ENCODE data around the gene SLC29A4.
A peak's percentile ranks its signal among the peaks of the same experiment; 100 is the strongest.
"Not testable (repeated sequence)": the region's sequence is repeated elsewhere in the genome, so short reads cannot be mapped to it uniquely, and the experiment has no call there.

The SLC29A4 gene

DNA sequence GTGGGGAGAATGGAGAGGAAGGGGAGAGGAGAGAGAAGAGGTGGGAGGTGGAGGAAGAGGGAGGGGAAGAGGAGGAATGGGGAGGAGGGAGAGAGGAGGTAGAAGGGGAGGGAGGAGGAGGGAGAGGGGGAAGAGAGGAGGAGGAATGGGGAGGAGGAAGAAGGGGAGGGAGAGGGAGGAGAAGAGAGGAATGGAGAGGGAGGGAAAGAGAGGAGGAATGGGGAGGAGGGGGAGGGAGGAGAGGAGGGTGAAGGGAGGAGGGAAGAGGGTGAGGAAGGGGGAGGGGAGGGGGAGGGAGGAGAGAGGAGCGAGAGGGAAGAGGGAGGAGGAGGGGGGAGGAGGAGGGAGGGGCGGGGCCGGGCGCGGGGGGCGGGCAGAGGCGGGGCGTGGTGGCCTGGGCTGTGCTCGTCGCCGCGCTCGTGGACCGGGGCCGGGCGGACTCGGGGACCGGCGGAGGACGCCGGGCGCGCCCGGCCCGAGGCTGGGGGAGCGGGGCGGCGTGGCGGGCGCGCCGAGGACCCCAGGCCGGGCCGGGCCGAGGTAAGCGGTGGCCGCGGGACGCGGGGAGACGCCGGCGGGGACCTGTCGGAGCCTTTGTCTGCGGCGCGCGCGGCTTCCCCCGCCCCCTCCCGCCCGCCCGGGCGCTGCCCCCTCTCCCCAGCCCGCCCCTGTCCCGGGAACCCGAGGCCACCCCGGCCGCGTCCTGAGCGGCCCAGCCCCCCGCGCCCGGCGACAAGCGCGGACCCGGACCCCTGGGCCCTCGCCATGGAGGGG lies at the start of gene SLC29A4:
Gene SLC29A4 (plus strand): TSS at position 401 of the 774 bp plus-strand sequence. CDS start 4,874 bp downstream, outside the sequence.
- DNase-seq = no peak

DNA sequence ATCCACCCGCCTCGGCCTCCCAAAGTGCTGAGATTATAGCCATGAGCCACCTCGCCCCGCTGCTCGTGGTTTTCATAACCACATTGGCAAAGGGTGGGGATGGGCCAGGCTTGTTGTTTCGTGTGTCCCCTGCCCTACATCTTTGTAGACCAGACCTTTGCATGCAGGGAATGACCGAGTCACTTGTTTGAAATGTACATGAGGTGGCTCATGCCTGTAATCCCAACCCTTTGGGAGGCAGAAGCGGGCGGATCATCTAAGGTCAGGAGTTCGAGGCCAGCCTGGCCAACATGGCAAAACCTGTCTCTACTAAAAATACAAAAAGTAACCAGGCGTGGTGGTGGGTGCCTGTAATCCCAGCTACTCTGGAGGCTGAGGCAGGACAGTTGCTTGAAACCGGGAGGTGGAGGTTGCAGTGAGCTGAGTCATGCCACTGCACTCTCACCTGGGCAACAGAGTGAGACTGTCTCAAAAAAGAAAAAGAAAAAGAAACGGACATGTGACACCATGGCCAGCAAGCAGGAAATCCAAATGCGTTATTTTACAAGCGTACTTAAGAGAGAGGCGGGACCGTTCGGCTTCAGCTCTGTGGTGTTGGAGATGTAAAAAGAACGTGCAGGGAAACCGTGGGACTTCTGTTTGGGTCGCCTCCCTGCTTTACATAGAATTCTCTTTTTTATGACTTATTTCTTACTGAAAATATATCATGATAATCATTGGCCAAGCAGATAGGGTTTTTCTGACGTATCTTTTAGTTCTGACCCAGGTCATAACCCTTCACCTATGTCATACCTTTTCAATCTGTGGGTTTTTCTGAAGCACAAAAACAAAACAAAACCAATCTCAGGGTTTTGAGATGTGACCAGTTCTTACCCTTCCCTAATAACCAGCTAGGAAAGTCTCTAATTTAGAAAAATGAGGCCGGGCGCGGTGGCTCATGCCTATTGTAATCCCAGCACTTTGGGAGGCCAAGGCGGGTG lies 47.6 kb upstream of the SLC29A4 start:
- no peak for DNase-seq

DNA sequence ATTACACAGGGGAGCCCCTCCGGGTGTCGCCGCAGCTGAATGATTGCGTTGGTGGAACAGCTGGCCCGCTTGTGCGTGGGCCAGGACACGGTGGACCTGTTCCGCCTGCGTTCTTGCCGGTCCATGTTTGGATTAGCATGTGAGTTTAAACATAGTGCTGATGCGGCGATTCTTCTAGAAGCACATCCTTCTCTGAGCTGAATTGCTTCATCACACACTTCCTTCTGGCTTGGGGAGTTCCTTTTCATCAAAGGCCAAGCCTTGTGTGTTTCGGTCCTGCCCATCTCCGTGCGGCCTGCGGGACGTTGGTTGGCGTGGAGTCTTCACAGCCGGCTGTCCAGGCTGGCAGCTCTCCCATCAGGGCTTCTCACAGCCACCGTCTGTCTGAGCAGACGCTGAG lies 45.5 kb upstream of the SLC29A4 start:
- no peak for DNase-seq

DNA sequence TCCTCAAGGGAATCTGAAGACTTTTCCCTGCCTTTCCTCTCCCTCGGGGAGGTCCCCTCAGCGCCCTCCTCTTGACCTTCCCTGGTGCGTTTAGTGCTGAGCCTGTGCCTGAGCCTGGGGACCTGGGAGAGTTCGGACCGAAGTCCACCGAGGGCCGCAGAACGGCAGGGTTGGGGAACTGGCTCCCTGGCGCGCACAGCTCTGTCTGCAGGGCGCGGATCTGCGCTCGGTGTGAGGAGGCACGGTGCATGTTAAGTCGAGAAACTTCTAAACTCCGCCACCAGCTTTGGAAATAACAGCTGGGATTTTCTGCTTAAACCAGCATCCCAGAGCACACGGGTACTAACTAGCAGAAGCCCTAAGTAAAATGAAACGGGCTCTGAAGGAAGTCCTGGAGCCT lies 44.2 kb upstream of the SLC29A4 start:
- DNase-seq = no peak

- DNase-seq = no peak
Measured at GRCh38 chr7:5243261-5243660, 39.5 kb upstream of the SLC29A4 start.

- peak; percentile 68 for DNase-seq
Measured at GRCh38 chr7:5248201-5248885, 34.4 kb upstream of the SLC29A4 start.

DNA sequence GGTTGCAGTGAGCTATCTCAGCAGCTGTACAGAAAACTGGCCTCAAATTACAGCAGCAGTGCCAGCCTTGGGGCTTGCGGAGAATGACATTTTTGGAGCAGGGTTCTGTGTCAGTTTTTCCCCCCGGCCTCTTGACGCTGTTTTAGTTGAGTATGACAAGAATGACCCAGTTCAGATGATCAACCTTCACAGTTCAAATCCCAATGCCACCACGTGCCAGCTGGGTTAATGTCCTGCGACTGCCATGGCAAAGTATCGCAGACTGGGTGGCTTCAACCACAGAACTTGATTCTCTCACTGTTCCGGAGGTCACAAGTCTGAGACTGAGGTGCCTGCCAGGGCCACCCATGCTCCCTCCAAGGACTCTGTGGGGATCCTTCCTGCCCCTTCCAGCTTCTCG lies 32.0 kb upstream of the SLC29A4 start:
- not testable (repeated sequence) for DNase-seq

DNA sequence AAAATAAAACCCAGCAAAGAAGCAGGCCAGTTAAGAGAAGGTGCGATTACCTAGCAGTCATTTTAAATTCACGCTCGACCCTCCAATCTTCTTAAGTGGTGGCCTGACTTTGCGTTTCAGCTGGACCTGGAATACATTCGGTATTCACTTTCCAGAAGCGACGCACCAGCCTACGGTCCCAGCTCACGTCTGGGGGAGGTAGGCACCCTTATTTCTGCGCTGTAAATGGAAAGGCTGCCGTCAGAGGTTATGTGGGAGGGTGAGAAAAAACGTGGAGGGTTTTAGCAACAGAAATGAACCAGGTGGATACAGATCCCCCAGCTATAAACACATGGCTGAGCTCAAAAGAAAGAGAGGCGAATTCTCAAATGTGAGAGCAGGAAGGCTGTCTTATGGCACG lies 29.2 kb upstream of the SLC29A4 start:
- not testable (repeated sequence) for DNase-seq

DNA sequence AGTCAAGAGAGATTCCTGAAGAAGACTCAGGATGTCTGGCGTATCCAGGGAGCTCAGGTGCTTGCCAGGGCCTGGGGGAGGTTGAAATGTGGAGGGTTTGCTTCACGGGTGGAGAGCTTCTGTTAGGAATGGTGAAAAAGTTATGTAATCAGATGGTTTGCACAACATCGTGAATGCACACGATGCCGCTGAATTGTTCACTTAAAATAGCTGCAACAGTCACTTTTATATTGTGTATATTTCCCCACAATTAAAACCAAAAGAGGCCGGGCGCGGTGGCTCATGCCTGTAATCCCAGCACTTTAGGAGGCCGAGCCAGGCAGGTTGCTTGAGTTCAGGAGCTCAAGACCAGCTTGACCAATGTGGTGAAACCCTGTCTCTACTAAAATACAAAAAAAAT lies 28.4 kb upstream of the SLC29A4 start:
- DNase-seq = not testable (repeated sequence)

GRCh38 chr7:5255832-5256231 lies 26.9 kb upstream of the SLC29A4 start:
- DNase-seq = no peak

DNA sequence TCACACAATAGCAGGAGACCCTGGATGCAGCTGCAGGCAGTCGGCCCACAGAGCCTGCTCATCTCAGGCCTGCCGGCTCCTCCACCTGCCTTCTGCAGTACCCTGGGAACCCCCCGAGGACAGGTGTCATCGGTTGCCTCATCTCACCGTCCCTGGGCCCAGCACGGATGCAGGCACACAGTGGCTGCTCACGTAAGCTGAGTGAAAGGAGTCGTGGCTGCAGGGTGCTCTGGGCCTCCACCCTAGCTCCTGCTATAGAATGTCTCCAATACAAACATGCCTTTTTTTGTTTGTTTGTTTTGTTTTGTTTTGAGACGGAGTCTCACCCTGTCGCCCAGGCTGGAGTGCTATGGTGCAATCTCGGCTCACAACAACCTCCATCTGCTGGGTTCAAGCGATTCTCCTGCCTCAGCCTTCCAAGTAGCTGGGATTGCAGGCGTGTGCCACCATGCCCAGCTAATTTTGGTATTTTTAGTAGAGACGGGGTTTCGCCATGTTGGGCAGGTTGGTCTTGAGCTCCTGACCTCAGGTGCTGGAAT lies 22.1 kb upstream of the SLC29A4 start:
- DNase-seq = not testable (repeated sequence)

DNA sequence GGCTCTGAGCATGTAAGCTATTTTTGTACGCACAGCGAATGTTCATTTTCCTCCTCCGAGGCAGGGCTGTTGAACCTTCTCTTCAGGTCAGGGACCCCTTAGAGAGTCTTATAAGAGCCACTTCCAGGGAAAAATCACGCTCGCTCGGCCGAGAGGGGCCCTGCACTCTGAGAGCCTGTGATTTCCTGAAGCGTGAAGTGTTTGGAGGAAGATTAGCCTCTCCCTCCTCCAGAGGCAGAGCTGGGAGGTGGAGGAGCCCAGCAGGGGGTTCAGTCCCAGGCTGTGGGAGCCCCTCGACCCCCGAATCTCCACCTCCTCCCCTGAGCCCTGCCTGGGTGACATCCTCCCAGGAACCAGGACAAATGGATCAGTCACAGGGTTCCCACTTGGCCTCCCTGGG lies 19.7 kb upstream of the SLC29A4 start:
- DNase-seq = not testable (repeated sequence)

GRCh38 chr7:5265320-5266190 lies 17.2 kb upstream of the SLC29A4 start:
- no peak for DNase-seq

DNA sequence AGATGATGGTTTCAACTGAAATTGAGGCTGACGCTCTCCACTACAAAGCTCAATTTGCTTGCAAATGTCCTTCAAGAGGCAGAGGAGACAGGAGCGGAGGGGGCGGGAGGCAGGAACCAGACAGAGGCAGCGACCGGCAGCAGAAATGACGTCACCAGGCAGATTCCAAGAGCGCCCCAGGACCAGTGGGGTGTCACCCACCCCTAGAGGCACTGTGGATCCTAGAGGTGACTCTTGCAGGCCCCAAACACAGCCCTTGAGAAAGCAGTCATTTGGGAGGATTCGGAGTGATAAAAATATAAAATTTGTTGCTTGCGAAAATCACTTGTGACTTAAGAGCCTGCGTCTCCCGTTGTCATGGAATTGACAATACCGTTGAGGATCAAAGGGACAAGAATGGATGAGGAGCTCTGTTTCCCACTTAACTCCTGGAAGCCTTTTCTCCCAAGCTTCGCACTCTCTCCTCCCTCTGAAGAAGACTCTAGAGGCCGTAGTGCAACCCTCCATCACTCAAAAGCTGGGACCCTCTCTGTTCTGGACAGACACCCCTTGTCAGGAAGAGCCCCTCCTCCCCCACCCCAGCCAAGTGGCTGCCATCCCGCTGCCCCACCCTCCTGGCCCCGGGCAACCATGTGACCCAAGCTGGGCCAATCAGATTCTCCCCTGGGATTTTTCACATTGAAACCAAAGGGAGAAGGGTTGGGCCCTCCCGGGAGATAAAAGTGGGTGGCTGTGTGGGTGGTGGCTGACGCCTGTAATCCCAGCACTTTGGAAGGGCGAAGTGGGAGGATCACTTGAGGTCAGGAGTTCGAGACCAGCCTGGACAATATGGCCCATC lies 16.3 kb upstream of the SLC29A4 start:
- no peak for DNase-seq

- not testable (repeated sequence) for DNase-seq
Measured at GRCh38 chr7:5267829-5268228, 14.9 kb upstream of the SLC29A4 start.

DNA sequence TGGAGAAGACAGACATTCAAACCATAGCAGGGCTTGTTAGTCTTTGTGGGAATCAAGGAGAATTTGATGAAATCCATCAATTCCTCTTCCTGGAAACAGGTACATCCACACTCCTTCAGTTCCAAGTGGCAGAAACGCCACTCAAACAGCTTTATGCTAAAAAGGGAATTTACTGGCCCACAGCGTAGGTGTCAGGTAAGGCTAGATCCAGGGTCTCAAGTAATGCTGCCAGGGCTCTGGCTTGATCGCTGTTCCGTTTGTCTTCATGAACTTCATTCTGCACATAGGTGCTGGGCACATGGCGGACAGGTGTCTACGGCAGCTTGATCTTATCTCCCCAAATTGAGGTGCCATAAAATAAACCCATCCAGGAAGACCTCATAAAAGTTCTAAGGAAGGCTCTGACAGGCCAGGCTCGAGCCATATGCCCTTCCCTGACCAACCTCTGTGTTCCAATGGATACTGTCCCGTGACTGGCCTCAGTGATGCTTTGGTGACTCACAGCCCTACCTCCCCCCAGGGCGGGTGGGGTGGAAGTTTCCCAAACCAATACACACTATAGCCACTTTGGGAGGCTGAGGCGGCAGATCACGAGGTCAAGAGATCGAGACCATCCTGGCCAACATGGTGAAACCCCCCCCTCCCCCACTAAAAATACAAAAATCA lies 12.6 kb upstream of the SLC29A4 start:
- DNase-seq = not testable (repeated sequence)

DNA sequence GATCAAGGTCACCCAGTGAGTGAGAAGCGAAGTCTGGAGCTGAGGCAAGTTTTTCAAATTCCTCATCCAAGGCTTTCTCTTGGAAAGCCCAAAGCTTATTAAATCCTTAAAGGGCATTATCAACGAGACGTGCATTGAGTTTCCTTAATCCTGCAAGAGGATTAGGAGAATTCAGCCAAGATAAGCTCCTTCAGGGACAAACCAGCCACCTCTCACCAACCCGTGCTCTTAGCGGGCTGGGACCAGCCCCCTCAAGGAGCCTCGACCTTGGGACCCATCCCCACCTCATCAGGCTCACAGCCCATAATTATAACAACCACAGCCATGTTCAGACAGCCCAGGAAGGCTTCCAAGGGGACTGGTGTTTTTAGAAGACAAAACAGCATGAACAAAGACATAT lies 12.0 kb upstream of the SLC29A4 start:
- DNase-seq = no peak

- peak; percentile 51 for DNase-seq
Measured at GRCh38 chr7:5273831-5274405, 8.8 kb upstream of the SLC29A4 start.

- DNase-seq = no peak
Measured at GRCh38 chr7:5274441-5274840, 8.3 kb upstream of the SLC29A4 start.

- DNase-seq = peak; percentile 22
Measured at GRCh38 chr7:5274985-5275431, 7.7 kb upstream of the SLC29A4 start.
